OCI-M1 (cell line): Measurements from ENCODE around the gene EGR2.
"Not testable (repeated sequence)": the region's sequence is repeated elsewhere in the genome, so short reads cannot be mapped to it uniquely, and the experiment has no call there.

Experiments used
- DNase-seq: peaks from one replicate; lab custom pipeline; 2025; lab: John Stamatoyannopoulos, UW

Gene EGR2

GRCh38 chr10:62795100-62795499 lies 21.1 kb downstream of the EGR2 start:
- DNase-seq = no peak

- DNase-seq = no peak
These were observed 21.9 kb downstream of the EGR2 start for GRCh38 chr10:62794306-62794705.

GRCh38 chr10:62792261-62792660 lies 23.9 kb downstream of the EGR2 start:
- DNase-seq = no peak

GRCh38 chr10:62790571-62790970 lies 25.6 kb downstream of the EGR2 start:
- no peak for DNase-seq

- no peak for DNase-seq
These were observed 26.1 kb downstream of the EGR2 start for GRCh38 chr10:62790019-62790555.

- no peak for DNase-seq
These were observed 27.2 kb downstream of the EGR2 start for GRCh38 chr10:62788861-62789467.

- DNase-seq = not testable (repeated sequence)
These were observed 27.9 kb downstream of the EGR2 start for GRCh38 chr10:62788285-62788684.

GRCh38 chr10:62784537-62784936 lies 31.6 kb downstream of the EGR2 start:
- DNase-seq = not testable (repeated sequence)

- DNase-seq = no peak
These were observed 36.5 kb downstream of the EGR2 start for GRCh38 chr10:62779487-62780248.

- DNase-seq = no peak
These were observed 38.0 kb downstream of the EGR2 start for GRCh38 chr10:62778125-62778524.

- no peak for DNase-seq
These were observed 43.8 kb downstream of the EGR2 start for GRCh38 chr10:62772186-62772974.

- peak; percentile 32 for DNase-seq
These were observed 46.5 kb downstream of the EGR2 start for GRCh38 chr10:62769574-62770242.

GRCh38 chr10:62766386-62766785 lies 49.8 kb downstream of the EGR2 start:
- no peak for DNase-seq

GRCh38 chr10:62765726-62766125 lies 50.4 kb downstream of the EGR2 start:
- DNase-seq = no peak

GRCh38 chr10:62764011-62764410 lies 52.2 kb downstream of the EGR2 start:
- DNase-seq = no peak

- DNase-seq = no peak
These were observed 53.0 kb downstream of the EGR2 start for GRCh38 chr10:62763155-62763554.
